K562 (cell line): ENCODE results near the gene CLTB. TPM values are rescaled to one million over a fixed set of nuclear protein-coding genes. Genes with fewer than 3 reads are reported as not detected.

ENCODE experiments used
- MCM7 ChIP-seq, 2 experiments: fragments of 450-650 bp; IDR thresholded peaks; 2 replicates each; pipeline ENCODE4 v1.6.1; 2016 to 2018
- PHF8 ChIP-seq: fragments of 200-600 bp; sonication (generic); IDR thresholded peaks from 2 replicates; pipeline ENCODE4 v1.6.1; 2012; ENCODE audit warnings: mixed run types, mild to moderate bottlenecking, inconsistent platforms, low read length, moderate library complexity, borderline replicate concordance
- POLR2H ChIP-seq: IDR thresholded peaks from 2 replicates; pipeline ENCODE4 v1.6.1; 2016; ENCODE audit warnings: missing genetic modification characterization, low read depth, mild to moderate bottlenecking, control low read depth, missing compliant biosample characterization, moderate library complexity
- SAP30 ChIP-seq: fragments of 200-600 bp; sonication (generic); IDR thresholded peaks from 2 replicates; pipeline ENCODE4 v1.6.1; 2012; ENCODE audit warnings: borderline replicate concordance, low read depth, mild to moderate bottlenecking, moderate library complexity, low read length, control low read depth, inconsistent platforms; ENCODE audit not compliant: insufficient read depth, poor library complexity, severe bottlenecking
- SPI1 ChIP-seq: IDR thresholded peaks from 2 replicates; pipeline ENCODE4 v1.6.1; 2011; ENCODE audit warnings: low read depth, low read length, control low read depth, borderline replicate concordance
- ZBTB8A ChIP-seq: fragments of 450-650 bp; IDR thresholded peaks from 2 replicates; pipeline ENCODE4 v1.6.1; 2018; ENCODE audit warnings: mild to moderate bottlenecking, moderate library complexity; ENCODE audit not compliant: partially characterized antibody
- ZNF133 ChIP-seq: fragments of 250-450 bp; sonication (Bioruptor Pico); IDR thresholded peaks from 2 replicates; pipeline ENCODE4 v1.4.0; 2020; ENCODE audit warnings: mild to moderate bottlenecking
- ZNF695 ChIP-seq: fragments of 450-650 bp; formaldehyde crosslinking; IDR thresholded peaks from 2 replicates; pipeline ENCODE4 v1.4.0; 2020; ENCODE audit warnings: mild to moderate bottlenecking, moderate library complexity
- polyA plus RNA-seq, 8 experiments: library from polyadenylated mRNA; depleted of rRNA in 4 of 8; stranded (reverse) in 5 of 8; unstranded in 3 of 8; fragments of >200 nt; fragmentation: Nextera tagmentation in 2 of 8; fragmentation: Illumina TruSeq in 1 of 8; extraction: Ambion mirVana in 2 of 8; extraction: Trizol in 1 of 8; gene quantifications; 2 replicates each; pipeline versions ENCODE4 v1.2.1 to v1.2.3, GENCODE V29; 2011 to 2014; ENCODE audit warnings: inconsistent platforms in 1 of 8, missing spikeins in 1 of 8
- total RNA-seq, 7 experiments: library from RNA; depleted of rRNA in 6 of 7; stranded (reverse); fragments of >200 nt in 6 of 7; fragmentation: Illumina TruSeq in 2 of 7; extraction: Trizol in 2 of 7; gene quantifications; 2 replicates each; pipeline versions ENCODE4 v1.2.1 to v1.2.3, GENCODE V29; 2011 to 2021; ENCODE audit warnings: low replicate concordance in 1 of 7
- TF ChIP-seq, protein P1 (sequence below): fragments of 450-650 bp; IDR thresholded peaks from one replicate; pipeline ENCODE4 v1.6.1; 2018; ENCODE audit warnings: mild to moderate bottlenecking, moderate library complexity; ENCODE audit not compliant: partially characterized antibody
- TF ChIP-seq, protein P2 (sequence below): sonication (generic); formaldehyde crosslinking; IDR thresholded peaks from 2 replicates; pipeline ENCODE4 v1.8.0; 2023; ENCODE audit warnings: missing genetic modification reagents, mild to moderate bottlenecking, borderline replicate concordance
- TF ChIP-seq, protein P3 (sequence below): IDR thresholded peaks from 2 replicates; pipeline ENCODE4 v1.6.1; 2016; ENCODE audit warnings: missing genetic modification characterization, missing compliant biosample characterization
- TF ChIP-seq, protein P4 (sequence below): fragments of 450-650 bp; formaldehyde crosslinking; IDR thresholded peaks from 2 replicates; pipeline ENCODE4 v1.4.0; 2022; ENCODE audit warnings: mild to moderate bottlenecking, moderate library complexity
- TF ChIP-seq, protein P5 (sequence below): sonication (generic); formaldehyde crosslinking; IDR thresholded peaks from 2 replicates; pipeline ENCODE4 v1.8.0; 2023; ENCODE audit warnings: mild to moderate bottlenecking, missing genetic modification reagents

The CLTB gene
- total and polyA plus RNA-seq, 9 of the 15 experiments (the other 6 are each of a cell fraction or from before 2014, with no cell fraction given), result 1.8 to 117 (median 39.0) TPM

DNA sequence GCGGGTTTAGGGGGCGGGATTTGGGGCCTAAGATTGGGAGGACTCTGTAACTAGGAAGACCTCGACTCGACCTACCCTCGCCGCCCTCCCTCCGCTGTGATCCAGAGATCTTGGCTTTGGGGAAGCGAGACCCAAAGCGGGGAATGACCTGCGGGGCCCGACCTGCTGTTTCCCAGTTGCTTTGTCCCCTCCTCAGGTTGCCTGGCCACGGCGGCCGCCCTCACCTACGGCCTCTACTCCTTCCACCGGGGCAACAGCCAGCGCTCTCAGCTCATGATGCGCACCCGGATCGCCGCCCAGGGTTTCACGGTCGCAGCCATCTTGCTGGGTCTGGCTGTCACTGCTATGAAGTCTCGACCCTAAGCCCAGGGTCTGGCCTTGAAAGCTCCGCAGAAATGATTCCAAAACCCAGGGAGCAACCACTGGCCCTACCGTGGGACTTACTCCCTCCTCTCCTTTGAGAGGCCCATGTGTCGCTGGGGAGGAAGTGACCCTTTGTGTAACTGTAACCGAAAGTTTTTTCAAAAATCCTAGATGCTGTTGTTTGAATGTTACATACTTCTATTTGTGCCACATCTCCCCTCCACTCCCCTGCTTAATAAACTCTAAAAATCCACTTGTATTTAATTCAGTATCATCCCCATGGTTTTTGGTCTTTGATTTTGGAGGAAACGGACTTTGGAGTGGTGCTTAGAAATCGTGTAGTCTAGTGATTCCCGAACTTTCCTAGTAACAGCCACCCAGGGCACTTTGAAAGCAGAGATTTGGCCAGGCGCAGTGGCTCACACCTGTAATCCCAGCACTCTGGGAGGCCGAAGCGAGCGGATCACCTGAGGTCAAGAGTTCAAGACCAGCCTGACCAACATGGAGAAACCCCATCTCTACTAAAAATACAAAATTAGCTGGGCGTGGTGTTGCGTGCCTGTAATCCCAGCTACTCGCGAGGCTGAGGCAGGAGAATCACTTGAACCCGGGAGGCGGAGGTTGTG lies 26.9 kb downstream of the CLTB start (continued):
- TF ChIP-seq, protein P1, sequence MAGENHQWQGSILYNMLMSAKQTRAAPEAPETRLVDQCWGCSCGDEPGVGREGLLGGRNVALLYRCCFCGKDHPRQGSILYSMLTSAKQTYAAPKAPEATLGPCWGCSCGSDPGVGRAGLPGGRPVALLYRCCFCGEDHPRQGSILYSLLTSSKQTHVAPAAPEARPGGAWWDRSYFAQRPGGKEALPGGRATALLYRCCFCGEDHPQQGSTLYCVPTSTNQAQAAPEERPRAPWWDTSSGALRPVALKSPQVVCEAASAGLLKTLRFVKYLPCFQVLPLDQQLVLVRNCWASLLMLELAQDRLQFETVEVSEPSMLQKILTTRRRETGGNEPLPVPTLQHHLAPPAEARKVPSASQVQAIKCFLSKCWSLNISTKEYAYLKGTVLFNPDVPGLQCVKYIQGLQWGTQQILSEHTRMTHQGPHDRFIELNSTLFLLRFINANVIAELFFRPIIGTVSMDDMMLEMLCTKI, result no peak
- peak; percentile 15 for TF ChIP-seq POLR2H (tag)
- TF ChIP-seq, protein P2, sequence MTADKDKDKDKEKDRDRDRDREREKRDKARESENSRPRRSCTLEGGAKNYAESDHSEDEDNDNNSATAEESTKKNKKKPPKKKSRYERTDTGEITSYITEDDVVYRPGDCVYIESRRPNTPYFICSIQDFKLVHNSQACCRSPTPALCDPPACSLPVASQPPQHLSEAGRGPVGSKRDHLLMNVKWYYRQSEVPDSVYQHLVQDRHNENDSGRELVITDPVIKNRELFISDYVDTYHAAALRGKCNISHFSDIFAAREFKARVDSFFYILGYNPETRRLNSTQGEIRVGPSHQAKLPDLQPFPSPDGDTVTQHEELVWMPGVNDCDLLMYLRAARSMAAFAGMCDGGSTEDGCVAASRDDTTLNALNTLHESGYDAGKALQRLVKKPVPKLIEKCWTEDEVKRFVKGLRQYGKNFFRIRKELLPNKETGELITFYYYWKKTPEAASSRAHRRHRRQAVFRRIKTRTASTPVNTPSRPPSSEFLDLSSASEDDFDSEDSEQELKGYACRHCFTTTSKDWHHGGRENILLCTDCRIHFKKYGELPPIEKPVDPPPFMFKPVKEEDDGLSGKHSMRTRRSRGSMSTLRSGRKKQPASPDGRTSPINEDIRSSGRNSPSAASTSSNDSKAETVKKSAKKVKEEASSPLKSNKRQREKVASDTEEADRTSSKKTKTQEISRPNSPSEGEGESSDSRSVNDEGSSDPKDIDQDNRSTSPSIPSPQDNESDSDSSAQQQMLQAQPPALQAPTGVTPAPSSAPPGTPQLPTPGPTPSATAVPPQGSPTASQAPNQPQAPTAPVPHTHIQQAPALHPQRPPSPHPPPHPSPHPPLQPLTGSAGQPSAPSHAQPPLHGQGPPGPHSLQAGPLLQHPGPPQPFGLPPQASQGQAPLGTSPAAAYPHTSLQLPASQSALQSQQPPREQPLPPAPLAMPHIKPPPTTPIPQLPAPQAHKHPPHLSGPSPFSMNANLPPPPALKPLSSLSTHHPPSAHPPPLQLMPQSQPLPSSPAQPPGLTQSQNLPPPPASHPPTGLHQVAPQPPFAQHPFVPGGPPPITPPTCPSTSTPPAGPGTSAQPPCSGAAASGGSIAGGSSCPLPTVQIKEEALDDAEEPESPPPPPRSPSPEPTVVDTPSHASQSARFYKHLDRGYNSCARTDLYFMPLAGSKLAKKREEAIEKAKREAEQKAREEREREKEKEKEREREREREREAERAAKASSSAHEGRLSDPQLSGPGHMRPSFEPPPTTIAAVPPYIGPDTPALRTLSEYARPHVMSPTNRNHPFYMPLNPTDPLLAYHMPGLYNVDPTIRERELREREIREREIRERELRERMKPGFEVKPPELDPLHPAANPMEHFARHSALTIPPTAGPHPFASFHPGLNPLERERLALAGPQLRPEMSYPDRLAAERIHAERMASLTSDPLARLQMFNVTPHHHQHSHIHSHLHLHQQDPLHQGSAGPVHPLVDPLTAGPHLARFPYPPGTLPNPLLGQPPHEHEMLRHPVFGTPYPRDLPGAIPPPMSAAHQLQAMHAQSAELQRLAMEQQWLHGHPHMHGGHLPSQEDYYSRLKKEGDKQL (CRISPR knock-in tag), result no peak
- TF ChIP-seq, protein P3, sequence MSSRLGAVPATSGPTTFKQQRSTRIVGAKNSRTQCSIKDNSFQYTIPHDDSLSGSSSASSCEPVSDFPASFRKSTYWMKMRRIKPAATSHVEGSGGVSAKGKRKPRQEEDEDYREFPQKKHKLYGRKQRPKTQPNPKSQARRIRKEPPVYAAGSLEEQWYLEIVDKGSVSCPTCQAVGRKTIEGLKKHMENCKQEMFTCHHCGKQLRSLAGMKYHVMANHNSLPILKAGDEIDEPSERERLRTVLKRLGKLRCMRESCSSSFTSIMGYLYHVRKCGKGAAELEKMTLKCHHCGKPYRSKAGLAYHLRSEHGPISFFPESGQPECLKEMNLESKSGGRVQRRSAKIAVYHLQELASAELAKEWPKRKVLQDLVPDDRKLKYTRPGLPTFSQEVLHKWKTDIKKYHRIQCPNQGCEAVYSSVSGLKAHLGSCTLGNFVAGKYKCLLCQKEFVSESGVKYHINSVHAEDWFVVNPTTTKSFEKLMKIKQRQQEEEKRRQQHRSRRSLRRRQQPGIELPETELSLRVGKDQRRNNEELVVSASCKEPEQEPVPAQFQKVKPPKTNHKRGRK (tag), result no peak
- TF ChIP-seq, protein P4, sequence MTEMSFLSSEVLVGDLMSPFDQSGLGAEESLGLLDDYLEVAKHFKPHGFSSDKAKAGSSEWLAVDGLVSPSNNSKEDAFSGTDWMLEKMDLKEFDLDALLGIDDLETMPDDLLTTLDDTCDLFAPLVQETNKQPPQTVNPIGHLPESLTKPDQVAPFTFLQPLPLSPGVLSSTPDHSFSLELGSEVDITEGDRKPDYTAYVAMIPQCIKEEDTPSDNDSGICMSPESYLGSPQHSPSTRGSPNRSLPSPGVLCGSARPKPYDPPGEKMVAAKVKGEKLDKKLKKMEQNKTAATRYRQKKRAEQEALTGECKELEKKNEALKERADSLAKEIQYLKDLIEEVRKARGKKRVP, result no peak
- peak; percentile 23; the same call in 1 of the 2 replicates for TF ChIP-seq ZNF695
- no peak for TF ChIP-seq ZNF133 (CRISPR knock-in tag)
- no peak for TF ChIP-seq MCM7 (IDR thresholded peaks at IDR 0.05)
- TF ChIP-seq PHF8, result peak; percentile 63; the same call in 1 of the 2 replicates
- TF ChIP-seq SAP30, result peak; percentile 28
- TF ChIP-seq SPI1, result peak; percentile 70; the same call in 1 of the 2 replicates
- TF ChIP-seq, protein P5, sequence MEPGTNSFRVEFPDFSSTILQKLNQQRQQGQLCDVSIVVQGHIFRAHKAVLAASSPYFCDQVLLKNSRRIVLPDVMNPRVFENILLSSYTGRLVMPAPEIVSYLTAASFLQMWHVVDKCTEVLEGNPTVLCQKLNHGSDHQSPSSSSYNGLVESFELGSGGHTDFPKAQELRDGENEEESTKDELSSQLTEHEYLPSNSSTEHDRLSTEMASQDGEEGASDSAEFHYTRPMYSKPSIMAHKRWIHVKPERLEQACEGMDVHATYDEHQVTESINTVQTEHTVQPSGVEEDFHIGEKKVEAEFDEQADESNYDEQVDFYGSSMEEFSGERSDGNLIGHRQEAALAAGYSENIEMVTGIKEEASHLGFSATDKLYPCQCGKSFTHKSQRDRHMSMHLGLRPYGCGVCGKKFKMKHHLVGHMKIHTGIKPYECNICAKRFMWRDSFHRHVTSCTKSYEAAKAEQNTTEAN (CRISPR knock-in tag), result no peak
- TF ChIP-seq ZBTB8A, result no peak
